SK-N-SH treated with all-trans-retinoic acid at 6 μM for 48 hours (cell line): ENCODE data around the gene GHRL.

Source experiments
- ATAC-seq: fragments of 200-7000 bp; cut with Tn5 transposase; 3 replicates; pipeline ENCODE4 v1.9.1; 2020; ENCODE audit warnings: mild to moderate bottlenecking, moderate library complexity
- ARNTL ChIP-seq: fragments of 450-650 bp; formaldehyde crosslinking; IDR thresholded peaks from 2 replicates; pipeline ENCODE4 v1.5.0; 2020; ENCODE audit warnings: low read depth, mild to moderate bottlenecking, moderate library complexity, borderline replicate concordance
- BACH2 ChIP-seq: fragments of 250-450 bp; sonication (Bioruptor Pico); IDR thresholded peaks from 2 replicates; pipeline ENCODE4 v1.9.0; 2021; ENCODE audit warnings: mild to moderate bottlenecking, borderline replicate concordance
- CREB5 ChIP-seq: fragments of 250-450 bp; sonication (Bioruptor Pico); IDR thresholded peaks from 2 replicates; pipeline ENCODE4 v1.5.1; 2020; ENCODE audit warnings: low read depth, mild to moderate bottlenecking, moderate library complexity
- CSRNP3 ChIP-seq: fragments of 250-450 bp; sonication (Bioruptor Pico); IDR thresholded peaks from 2 replicates; pipeline ENCODE4 v1.5.1; 2021; ENCODE audit warnings: mild to moderate bottlenecking, moderate library complexity
- ISL1 ChIP-seq: fragments of 250-450 bp; sonication (Bioruptor Pico); IDR thresholded peaks from 2 replicates; pipeline ENCODE4 v2.1.2; 2022; ENCODE audit warnings: mild to moderate bottlenecking, moderate library complexity
- OSR1 ChIP-seq: fragments of 250-450 bp; sonication (Bioruptor Pico); IDR thresholded peaks from 2 replicates; pipeline ENCODE4 v1.8.0; 2022; ENCODE audit warnings: moderate library complexity, mild to moderate bottlenecking, inconsistent platforms
- PATZ1 ChIP-seq: fragments of 250-450 bp; sonication (Bioruptor Pico); IDR thresholded peaks from 2 replicates; pipeline ENCODE4 v1.8.0; 2020; ENCODE audit warnings: mild to moderate bottlenecking, moderate library complexity, borderline replicate concordance
- POU6F1 ChIP-seq: fragments of 250-450 bp; sonication (Bioruptor Pico); IDR thresholded peaks from 2 replicates; pipeline ENCODE4 v1.8.0; 2021; ENCODE audit warnings: low read depth, mild to moderate bottlenecking, moderate library complexity, borderline replicate concordance
- PPARA ChIP-seq: fragments of 250-450 bp; sonication (Bioruptor Pico); IDR thresholded peaks from 2 replicates; pipeline ENCODE4 v1.5.0; 2020; ENCODE audit warnings: mild to moderate bottlenecking, borderline replicate concordance
- RARB ChIP-seq: fragments of 250-450 bp; sonication (Bioruptor Pico); IDR thresholded peaks from 2 replicates; pipeline ENCODE4 v1.8.0; 2021; ENCODE audit warnings: mild to moderate bottlenecking, moderate library complexity
- SNAI2 ChIP-seq: fragments of 250-450 bp; sonication (Bioruptor Pico); IDR thresholded peaks from 2 replicates; pipeline ENCODE4 v1.5.0; 2020; ENCODE audit warnings: mild to moderate bottlenecking, moderate library complexity
- TCF4 ChIP-seq: fragments of 250-450 bp; sonication (Bioruptor Pico); IDR thresholded peaks from 2 replicates; pipeline ENCODE4 v1.8.0; 2021; ENCODE audit warnings: mild to moderate bottlenecking, moderate library complexity, borderline replicate concordance
- TOX ChIP-seq: fragments of 250-450 bp; sonication (Bioruptor Pico); IDR thresholded peaks from 2 replicates; pipeline ENCODE4 v1.8.0; 2021; ENCODE audit warnings: mild to moderate bottlenecking, moderate library complexity, borderline replicate concordance
- TSHZ2 ChIP-seq: fragments of 250-450 bp; sonication (Bioruptor Pico); IDR thresholded peaks from 2 replicates; pipeline ENCODE4 v1.5.0; 2020; ENCODE audit warnings: mild to moderate bottlenecking, moderate library complexity
- ZC3H10 ChIP-seq: fragments of 250-450 bp; sonication (Bioruptor Pico); IDR thresholded peaks from 2 replicates; pipeline ENCODE4 v1.5.1; 2021; ENCODE audit warnings: mild to moderate bottlenecking, moderate library complexity
- ZFP3 ChIP-seq: fragments of 250-450 bp; sonication (Bioruptor Pico); IDR thresholded peaks from 2 replicates; pipeline ENCODE4 v1.5.0; 2020; ENCODE audit warnings: mild to moderate bottlenecking, moderate library complexity
- ZFP30 ChIP-seq: fragments of 450-650 bp; formaldehyde crosslinking; IDR thresholded peaks from 2 replicates; pipeline ENCODE4 v1.5.0; 2022; ENCODE audit warnings: mild to moderate bottlenecking, moderate library complexity
- ZNF565 ChIP-seq: fragments of 450-650 bp; formaldehyde crosslinking; conservative IDR thresholded peaks from 2 replicates; pipeline ENCODE4 v1.5.0; 2020; ENCODE audit warnings: low read depth, mild to moderate bottlenecking, moderate library complexity
- ZNF70 ChIP-seq: fragments of 450-650 bp; formaldehyde crosslinking; IDR thresholded peaks from 2 replicates; pipeline ENCODE4 v1.5.0; 2020; ENCODE audit warnings: mild to moderate bottlenecking, moderate library complexity
- ZNF8 ChIP-seq: fragments of 450-650 bp; formaldehyde crosslinking; IDR thresholded peaks from 2 replicates; pipeline ENCODE4 v1.5.0; 2020; ENCODE audit warnings: mild to moderate bottlenecking, moderate library complexity

Gene GHRL

GRCh38 chr3:10328460-10329071 lies 35.8 kb upstream of the GHRL start (continued):
- no peak for TF ChIP-seq TOX (CRISPR knock-in tag)
- no peak for TF ChIP-seq PATZ1
- no peak for TF ChIP-seq ZNF70 (CRISPR knock-in tag)
- TF ChIP-seq ARNTL: no peak

- TF ChIP-seq ZFP30 (CRISPR knock-in tag) (no peak), TOX (CRISPR knock-in tag) (no peak)
- TF ChIP-seq, all 23 proteins: peak for 0
- no peak for ATAC-seq
These were observed 34.8 kb upstream of the GHRL start for GRCh38 chr3:10327592-10327991.

GRCh38 chr3:10322352-10322710 lies 29.6 kb upstream of the GHRL start:
- no peak for ATAC-seq
- no peak for TF ChIP-seq TCF4 (CRISPR knock-in tag)
- no peak for TF ChIP-seq SNAI2 (CRISPR knock-in tag)
- TF ChIP-seq, all 23 proteins: peak for 0

- TF ChIP-seq PPARA: no peak
- no peak for TF ChIP-seq POU6F1 (CRISPR knock-in tag)
- no peak for TF ChIP-seq ZFP3
- no peak for TF ChIP-seq ZNF8 (CRISPR knock-in tag)
- TF ChIP-seq CREB5 (CRISPR knock-in tag): no peak
- TF ChIP-seq RARB: no peak
- TF ChIP-seq OSR1: no peak
- TF ChIP-seq ARNTL: no peak
- no peak for TF ChIP-seq BACH2
- no peak for TF ChIP-seq ZNF70 (CRISPR knock-in tag)
- TF ChIP-seq TOX (CRISPR knock-in tag): no peak
- TF ChIP-seq ISL1: no peak
- no peak for TF ChIP-seq SNAI2 (CRISPR knock-in tag)
- TF ChIP-seq ZC3H10 (CRISPR knock-in tag): no peak
- TF ChIP-seq ZNF565 (CRISPR knock-in tag): no peak
- TF ChIP-seq TSHZ2 (CRISPR knock-in tag): no peak
- no peak for ATAC-seq
These were observed 29.0 kb upstream of the GHRL start for GRCh38 chr3:10321630-10322351.

- TF ChIP-seq POU6F1 (CRISPR knock-in tag) (no peak), CSRNP3 (CRISPR knock-in tag) (no peak), PPARA (no peak), ARNTL (no peak), SNAI2 (CRISPR knock-in tag) (no peak), PATZ1 (no peak), ZFP3 (no peak), ZNF565 (CRISPR knock-in tag) (no peak), ZFP30 (CRISPR knock-in tag) (no peak), ZNF70 (CRISPR knock-in tag) (no peak), TOX (CRISPR knock-in tag) (no peak), ZNF8 (CRISPR knock-in tag) (no peak), OSR1 (no peak)
- ATAC-seq: no peak; the same call in 1 of the 3 replicates
These were observed 27.6 kb upstream of the GHRL start for GRCh38 chr3:10320320-10320677.
